Ovary (tissue), 3 donors: Measurements from ENCODE around the gene GPR50.

Source experiments
- CTCF ChIP-seq, 3 donors: fragments of 450-650 bp in 2 of 3; fragments of 200-600 bp in 1 of 3; IDR thresholded peaks; one replicate each; pipeline versions ENCODE4 v1.5.1 to v1.8.0; 2016 to 2022; ENCODE audit warnings: antibody characterized with exemption in 3 of 3, mild to moderate bottlenecking in 1 of 3
- POLR2A ChIP-seq: fragments of 450-650 bp; IDR thresholded peaks from one replicate; pipeline ENCODE4 v1.6.1; 2017; ENCODE audit warnings: antibody characterized with exemption, mild to moderate bottlenecking, moderate library complexity
- donor health status: DM: no; HTN: no; CAD: no.

- TF ChIP-seq CTCF (IDR thresholded peaks at IDR 0.05), result no peak
- TF ChIP-seq POLR2A, result no peak
Observed at GRCh38 chrX:151183912-151184565, 7.7 kb downstream of the GPR50 start.
